ENCODE measurements around the gene TIGD3.

The TIGD3 gene

DNA sequence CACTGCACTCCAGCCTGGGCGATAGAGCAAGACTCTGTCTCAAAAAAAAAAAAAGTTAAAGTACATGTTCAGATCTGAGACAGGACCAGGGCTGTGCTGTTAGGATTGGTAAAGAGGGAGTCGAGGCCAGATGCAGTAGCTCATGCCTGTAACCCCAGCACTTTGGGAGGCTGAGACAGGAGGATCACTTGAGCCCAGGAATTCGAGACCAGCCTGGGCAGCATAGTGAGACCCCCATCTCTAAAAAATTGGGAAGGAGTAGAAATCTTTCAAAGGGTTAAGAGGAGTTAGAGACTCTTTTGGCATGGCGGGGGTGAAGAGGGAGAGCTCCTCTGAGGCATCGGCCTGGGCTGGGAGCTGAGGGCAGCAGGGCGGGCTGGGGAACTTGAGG, 16.1 kb downstream of the TIGD3 start:
- DNase-seq (ENCODE audit: low read depth) = no peak

GRCh38 chr11:65373839-65374580, 19.5 kb downstream of the TIGD3 start:
- no peak for DNase-seq (ENCODE audit: low read depth)

DNA sequence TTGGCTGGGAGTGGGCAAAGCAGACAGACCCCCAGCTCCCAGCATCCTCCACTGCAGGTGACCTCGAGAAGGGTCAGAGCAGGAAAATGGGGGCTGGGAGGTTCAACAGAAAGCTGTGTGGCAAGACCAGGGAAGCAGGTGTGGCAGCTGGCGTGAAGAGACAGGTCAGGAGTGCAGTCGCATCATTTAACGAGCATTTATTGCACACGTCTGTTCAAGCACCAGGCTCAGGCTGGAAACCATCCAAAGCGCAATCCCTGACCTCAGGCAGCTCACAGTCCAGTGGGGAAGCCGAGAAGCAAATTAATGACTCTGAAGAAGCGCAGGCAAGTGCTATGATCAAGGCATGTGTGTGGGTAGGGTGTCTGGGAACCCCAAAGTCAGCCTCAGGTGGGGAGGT, 20.5 kb downstream of the TIGD3 start:
- DNase-seq (ENCODE audit: low read depth) = no peak

DNA sequence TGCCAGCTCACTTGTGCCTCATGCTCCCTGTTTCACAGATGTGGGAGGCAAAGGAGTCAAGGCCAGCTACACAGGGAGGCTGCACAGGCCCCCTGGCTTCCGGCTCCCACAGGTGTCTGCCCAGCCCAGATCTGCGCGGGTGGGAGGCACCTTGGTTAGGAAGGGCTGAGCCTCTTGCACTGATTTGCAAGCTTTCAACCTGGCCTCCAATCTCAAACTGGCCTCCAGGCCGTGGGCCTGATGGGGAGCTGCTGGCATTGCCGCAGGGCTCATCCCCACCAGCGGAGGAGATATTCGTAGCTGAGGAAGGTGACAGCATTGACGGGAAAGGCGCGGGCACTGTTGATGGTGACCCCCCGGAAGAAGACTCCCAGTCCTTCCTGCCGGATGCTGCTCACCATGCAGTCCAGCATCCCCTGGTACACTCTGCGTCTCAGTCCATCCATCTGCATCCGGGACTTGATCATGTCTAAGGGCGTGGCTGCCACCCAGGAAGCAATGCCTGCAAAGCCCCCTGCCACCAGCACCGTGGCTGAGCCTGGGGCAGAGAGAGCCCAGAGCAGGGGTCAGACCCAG, 21.7 kb downstream of the TIGD3 start:
- no peak for DNase-seq (ENCODE audit: low read depth)

GRCh38 chr11:65377036-65377435, 22.5 kb downstream of the TIGD3 start:
- no peak for DNase-seq (ENCODE audit: low read depth)

- DNase-seq (ENCODE audit: low read depth) = no peak
Observed at GRCh38 chr11:65377777-65378176, 23.2 kb downstream of the TIGD3 start.

- DNase-seq (ENCODE audit: low read depth) = no peak
Observed at GRCh38 chr11:65378208-65378927, 23.8 kb downstream of the TIGD3 start.

DNA sequence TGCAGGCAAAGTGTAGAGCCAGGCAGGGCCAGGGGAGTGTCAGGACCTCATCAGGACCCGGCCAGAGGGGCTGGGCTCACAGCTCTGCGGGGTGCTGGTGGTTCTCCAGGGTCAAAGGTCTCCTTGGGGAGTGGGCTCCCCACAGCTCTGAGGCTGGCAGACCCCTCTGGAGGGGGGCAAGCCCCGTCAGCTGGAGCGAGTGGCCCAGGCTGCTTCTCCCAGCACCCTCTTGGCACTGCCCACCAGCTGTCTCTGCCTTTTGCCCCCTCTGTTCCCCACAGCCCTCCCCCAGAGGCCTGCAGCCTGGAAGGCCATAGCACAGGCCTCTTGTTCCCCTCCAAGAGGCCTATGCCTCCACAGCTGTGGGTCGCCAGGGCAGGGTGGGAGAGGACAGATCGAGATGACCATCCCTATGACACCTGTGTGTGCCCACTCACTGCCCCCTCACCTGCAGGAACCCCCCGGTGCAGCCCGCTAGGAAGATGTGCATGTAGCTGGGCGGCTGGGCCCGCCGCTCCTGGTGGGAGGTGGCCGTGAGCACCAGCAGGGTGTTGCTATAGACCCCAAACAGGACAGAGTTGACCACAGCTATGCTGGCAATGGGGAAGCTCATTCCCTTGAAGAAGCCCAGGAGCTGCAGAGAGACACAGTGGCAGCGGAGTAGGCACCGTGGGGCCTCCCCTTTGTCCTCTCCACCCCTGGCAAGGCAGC, 24.5 kb downstream of the TIGD3 start:
- DNase-seq (ENCODE audit: low read depth) = no peak

- DNase-seq (ENCODE audit: low read depth) = no peak
Observed at GRCh38 chr11:65379698-65380459, 25.3 kb downstream of the TIGD3 start.

DNA sequence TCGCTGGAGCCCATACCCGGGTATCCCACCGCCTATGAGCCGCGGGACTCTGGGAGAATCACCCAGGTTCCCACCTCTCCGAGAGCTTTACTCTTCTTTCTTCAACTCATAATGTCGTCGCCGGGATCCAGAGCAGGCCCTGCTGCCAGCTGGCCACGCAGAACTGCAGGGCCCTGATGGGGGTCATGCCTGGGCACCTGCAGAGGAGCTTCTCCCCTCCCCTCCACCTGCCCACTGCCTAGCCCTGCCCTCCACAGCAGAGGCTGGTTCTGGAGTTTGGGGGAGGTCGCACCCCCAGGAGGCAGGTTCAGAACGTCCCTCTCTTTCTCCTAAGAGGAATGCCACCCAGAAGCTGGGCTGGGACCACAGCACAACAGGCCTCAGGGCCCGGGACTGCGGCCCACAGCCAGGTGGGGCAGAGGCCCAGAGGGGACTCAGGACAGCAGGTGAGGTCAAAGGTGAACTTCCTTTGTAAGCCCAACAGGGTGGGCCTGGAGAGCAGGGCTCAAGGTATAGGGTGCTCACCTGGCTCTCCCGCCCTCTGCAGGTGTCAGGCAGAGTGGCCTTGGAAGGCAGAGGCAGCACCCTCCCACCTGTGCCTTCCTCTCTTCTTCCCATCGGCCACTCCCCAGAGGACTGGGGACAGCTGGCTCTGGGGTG, 26.0 kb downstream of the TIGD3 start:
- no peak for DNase-seq (ENCODE audit: low read depth)

DNA sequence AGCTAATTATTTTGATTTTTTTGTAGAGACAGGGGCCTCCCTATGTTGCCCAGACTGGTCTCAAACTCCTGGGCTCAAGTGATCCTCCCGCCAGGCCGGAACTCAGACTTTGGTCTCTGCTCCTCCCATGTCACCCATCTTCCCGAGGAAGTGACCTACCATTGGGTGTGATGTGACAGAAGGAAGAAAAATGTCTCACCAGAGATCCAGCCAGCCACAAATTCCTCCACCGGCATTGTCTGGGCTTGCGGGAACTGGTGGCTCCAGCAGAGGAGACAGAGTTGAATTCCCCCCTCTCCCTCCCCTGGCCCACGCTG, 27.1 kb downstream of the TIGD3 start:
- DNase-seq (ENCODE audit: low read depth) = no peak

GRCh38 chr11:65382033-65382803, 27.7 kb downstream of the TIGD3 start, which contains the start of gene SLC25A45:
SLC25A45 (minus strand) TSS chr11:65382646; CDS start chr11:65381951, 695 bp downstream.
- DNase-seq (ENCODE audit: low read depth) = peak; percentile 82

DNA sequence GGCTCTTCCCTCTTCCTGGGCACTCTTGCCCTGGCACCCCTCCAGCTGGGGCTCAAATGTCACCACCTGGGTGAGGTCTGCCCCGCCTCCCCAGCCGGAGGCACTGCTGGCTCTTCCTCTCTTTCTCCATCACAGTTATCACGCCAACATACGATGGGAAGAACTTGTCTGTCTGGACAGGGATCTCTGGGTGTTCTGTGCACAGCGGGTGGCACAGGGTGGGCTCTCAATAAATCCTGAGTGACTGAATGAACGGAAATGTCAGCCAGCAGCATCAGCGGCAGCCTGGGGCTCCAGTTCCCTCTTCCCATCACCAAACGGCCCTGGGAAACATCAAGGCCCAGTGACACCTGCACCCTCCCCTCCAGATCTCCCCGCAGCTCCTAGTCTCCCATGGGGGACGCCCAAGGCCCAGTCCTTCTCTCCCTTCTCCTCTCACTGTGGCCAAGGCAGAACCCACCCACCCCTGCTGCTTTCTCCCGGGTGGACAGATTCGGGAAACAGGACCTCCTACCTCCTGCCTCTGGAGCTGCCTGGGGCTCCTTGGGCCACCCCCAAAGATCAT, 28.3 kb downstream of the TIGD3 start:
- DNase-seq (ENCODE audit: low read depth) = no peak

GRCh38 chr11:65383778-65384177, 29.2 kb downstream of the TIGD3 start:
- no peak for DNase-seq (ENCODE audit: low read depth)

GRCh38 chr11:65384301-65384889, 29.8 kb downstream of the TIGD3 start:
- DNase-seq (ENCODE audit: low read depth) = no peak

DNA sequence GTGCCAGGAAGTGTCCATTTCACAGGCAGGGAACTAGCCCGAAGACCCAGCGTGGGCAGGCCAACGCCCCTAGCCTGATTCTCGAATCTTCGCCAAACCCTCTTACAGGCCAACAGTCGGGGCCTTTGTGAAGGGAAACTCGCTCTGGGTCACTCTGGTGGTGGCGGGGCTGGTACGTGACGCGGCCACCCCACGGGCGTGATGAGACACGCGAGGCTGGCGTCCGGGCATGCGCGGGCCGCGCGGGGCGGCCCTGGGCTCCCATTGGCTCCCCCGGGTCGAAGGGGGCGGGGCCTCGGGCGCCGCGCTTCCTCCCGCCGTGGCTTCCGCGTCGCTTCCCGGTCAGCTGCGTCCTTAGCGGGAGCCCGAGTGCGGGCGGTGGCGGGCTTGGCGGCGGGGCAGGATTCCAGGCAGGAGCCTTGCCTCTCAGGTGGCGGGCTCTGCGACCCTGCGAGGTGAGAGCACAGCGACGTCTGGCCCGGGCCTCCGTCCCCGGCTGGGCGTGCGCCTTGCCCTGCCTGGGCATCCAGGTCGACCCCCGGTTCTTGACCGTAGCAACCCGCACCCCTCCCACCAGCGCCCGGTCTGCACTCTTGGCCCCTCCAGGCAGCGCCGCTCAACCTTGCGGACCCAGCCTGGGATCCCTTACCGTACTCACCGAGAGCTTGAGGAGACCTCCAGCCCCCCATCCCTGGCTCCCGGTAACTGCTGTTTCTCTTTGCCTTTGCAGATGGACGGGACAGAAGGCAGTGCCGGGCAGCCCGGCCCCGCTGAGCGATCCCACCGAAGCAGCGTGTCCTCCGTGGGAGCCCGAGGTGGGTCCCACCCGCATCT, 32.0 kb downstream of the TIGD3 start, which contains the start of gene FRMD8:
FRMD8 (plus strand) TSS at position 331 of the 834 bp plus-strand sequence; CDS start at position 731, 400 bp downstream.
- peak; percentile 62 for DNase-seq (ENCODE audit: low read depth)

GRCh38 chr11:65388731-65389130, 34.2 kb downstream of the TIGD3 start:
- DNase-seq (ENCODE audit: low read depth) = no peak

- DNase-seq (ENCODE audit: low read depth) = no peak
Observed at GRCh38 chr11:65389294-65389980, 34.9 kb downstream of the TIGD3 start.

All from stimulated activated CD8-positive, alpha-beta memory T cell treated with anti-CD3 and anti-CD28 coated beads, Interleukin-7, amount 100 ng/mL, for 24 hours (primary cell).